Transverse colon (tissue), 4 donors: Measurements from ENCODE around the gene CEACAM4.

Source experiments
- CTCF ChIP-seq, 5 experiments: fragments of 200-600 bp in 3 of 5; fragments of 450-650 bp in 2 of 5; sonication (generic) in 3 of 5; IDR thresholded peaks; 1 replicate in 2 of 5; 2 replicates in 3 of 5; pipeline ENCODE4 v1.5.1; 2016 to 2017; ENCODE audit warnings: antibody characterized with exemption in 5 of 5, inconsistent platforms in 3 of 5, mild to moderate bottlenecking in 2 of 5, moderate library complexity in 1 of 5
- EP300 ChIP-seq: sonication (generic); formaldehyde crosslinking; IDR thresholded peaks from one replicate; pipeline ENCODE4 v1.6.1; 2017; ENCODE audit warnings: antibody characterized with exemption, low read depth
- POLR2A ChIP-seq: fragments of 450-650 bp; IDR thresholded peaks from one replicate; pipeline ENCODE4 v1.6.1; 2016; ENCODE audit warnings: antibody characterized with exemption, mild to moderate bottlenecking, moderate library complexity
- POLR2AphosphoS5 ChIP-seq, 3 donors: sonication (generic); formaldehyde crosslinking; IDR thresholded peaks; one replicate each; pipeline ENCODE4 v1.6.1; 2016; ENCODE audit warnings: antibody characterized with exemption in 3 of 3

- TF ChIP-seq CTCF (IDR thresholded peaks at IDR 0.05) = no peak
- TF ChIP-seq POLR2A = no peak
- no peak for TF ChIP-seq POLR2AphosphoS5 (IDR thresholded peaks at IDR 0.05)
- no peak for TF ChIP-seq EP300
Observed at GRCh38 chr19:41584931-41585330, 41.9 kb downstream of the CEACAM4 start.
